Adipose tissue (tissue), 3 donors: ENCODE results near the gene AUH. TPM values are rescaled to one million over a fixed set of nuclear protein-coding genes. Genes with fewer than 3 reads are reported as not detected.

Source experiments
- H3K27ac ChIP-seq: one replicate; pipeline ENCODE4 v1.5.1; 2013; ENCODE audit warnings: low read depth, low read length
- WGBS, 3 donors: extraction: QIAGEN DNeasy Blood & Tissue Kit; methylation state at CpG; one replicate each; pipeline ENCODE4 v1.1.7; 2013; 5-methylcytosine and 5-hydroxymethylcytosine counted together
- polyA plus RNA-seq, 3 donors: library from polyadenylated mRNA; stranded (reverse); fragments of 200-250 nt; gene quantifications; one replicate each; pipeline ENCODE4 v1.2.3, GENCODE V29; 2013
- donor health status: healthy with polysubstance abuse.
- donor health status: Bipolar disorder and iron deficiency.
- donor health status: healthy.

AUH gene
- polyA plus RNA-seq, 3 donors, result 12.8 to 20.2 (median 19.5) TPM

DNA sequence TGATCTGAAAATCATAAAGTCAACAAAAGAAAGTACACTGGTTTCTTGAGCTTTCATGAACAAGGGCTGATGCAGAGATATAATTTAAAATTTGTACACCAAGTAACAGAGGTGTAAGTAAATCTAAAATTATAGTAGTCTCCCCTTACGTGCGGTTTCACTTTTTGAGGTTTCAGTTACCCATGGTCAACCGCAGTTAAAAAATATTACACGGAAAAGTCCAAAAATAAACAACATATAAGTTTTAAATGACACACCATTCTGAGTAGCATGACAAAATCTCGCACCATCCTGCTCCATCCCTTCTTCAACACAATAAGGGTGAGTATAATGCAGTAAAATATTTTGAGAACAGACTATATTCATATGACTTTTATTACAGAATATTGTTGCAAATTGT lies 54.4 kb downstream of the AUH start:
- WGBS, 3 donors, result 96 to 99% (median 96%) methylated on average over 5 of the region's 5 CpGs

DNA sequence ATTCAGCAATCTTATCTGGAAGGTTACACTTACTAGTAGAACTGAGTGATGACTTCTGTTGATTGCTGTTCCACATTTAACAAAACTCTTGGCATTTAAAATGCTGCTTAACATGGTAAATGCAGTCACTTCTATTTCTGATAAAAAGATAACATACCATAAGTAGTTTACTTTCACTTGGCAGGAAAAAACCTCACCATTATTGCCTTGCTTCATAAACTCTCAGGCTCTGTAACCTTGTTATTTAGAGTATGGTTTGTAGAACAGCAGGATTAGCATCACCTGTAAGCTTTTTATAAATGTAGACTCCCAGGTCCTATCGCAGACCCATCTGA lies 55.5 kb downstream of the AUH start:
- no peak overlapping the region for H3K27ac ChIP-seq

More for the DNA sequence above, 54.4 kb downstream of the AUH start:
- H3K27ac ChIP-seq, result no peak overlapping the region

DNA sequence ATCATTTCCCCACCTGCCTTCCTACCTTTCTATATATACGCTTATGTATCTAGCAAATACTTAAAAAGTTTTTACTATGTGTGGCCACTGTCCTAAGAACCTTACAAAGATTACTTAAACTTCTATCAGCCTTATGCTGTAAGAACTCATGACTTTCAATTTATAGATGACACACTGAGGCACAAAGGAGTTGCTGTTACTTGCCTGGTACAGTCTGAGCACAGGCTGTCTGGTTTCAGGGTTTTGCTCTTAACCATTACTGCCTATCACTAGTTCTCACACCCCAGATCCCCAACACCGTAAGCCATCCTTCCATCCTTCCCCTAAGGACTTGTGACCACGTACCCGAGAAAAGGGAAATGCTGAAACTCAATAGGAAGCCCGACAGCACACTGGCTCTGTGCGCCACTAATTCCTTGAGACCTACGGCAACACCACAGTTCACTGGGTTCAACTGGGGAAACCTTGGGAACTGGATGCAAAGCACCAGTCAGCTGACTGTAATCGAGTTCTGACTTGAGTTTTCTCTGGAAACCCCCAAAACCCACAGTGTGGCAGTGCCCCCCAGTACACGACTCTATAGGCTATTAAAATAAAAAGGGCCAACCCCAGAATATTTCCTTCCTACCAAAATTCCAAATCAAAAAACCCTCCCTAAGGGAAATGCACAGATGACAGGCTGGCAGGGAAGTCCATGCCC lies 56.0 kb downstream of the AUH start:
- WGBS, 3 donors, result 69 to 81% (median 72%) methylated on average over 9 of the region's 9 CpGs
- no peak overlapping the region for H3K27ac ChIP-seq

More for the DNA sequence above, 55.5 kb downstream of the AUH start:
- 67 to 100% (median 95%) methylated on average over 1 of the region's 1 CpG for WGBS, 3 donors

DNA sequence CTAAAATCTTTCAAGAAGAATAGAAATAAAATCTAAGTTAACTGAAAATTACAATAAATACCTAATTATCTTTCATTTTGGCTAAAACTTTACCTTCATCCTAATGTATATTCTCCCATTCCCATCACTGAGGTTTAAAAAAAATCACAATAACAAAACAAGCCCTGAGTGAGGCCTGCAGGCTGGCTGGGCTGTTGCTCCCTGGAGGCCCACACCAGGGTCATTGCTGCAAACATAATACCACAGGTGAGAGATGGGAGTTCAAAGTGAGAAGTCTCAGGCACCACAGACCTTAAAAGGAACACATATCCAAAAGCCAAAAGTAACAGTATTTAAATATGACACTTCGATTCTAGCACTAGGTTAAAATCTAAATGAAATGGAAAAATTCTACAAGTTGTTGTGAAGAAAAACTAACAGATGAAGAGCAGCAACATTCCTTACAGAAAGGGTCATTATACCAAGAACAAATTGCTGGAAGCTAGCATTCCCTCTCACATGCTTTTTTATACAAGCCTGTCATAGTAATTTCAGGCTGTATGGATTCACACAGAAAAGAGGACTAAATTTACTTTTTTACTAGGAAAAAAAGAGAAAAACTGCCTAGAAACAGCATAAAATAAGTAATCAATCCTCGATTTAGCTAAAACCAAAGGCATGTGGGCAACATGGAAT lies 57.8 kb downstream of the AUH start:
- no peak overlapping the region for H3K27ac ChIP-seq
- WGBS, 3 donors, result 85 to 91% (median 91%) methylated on average over 2 of the region's 2 CpGs

DNA sequence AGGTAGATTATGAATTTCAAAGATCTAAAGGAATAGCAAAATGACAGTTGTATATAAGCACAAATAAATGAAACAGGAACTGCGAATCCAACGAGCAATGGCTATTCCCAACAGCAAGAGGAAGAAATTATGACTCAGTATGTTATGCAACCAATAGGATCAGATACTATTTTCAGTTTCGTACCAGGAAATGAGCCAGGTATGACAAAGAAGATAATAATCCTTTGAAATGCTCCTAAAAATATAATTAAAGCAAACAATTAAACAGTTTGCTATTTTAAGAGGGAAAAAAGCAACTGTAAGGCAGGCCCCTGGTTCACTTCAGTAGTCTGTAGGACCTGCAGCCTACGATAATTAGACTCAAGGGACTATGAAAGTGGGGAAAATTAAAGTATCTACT lies 58.9 kb downstream of the AUH start:
- H3K27ac ChIP-seq, result no peak overlapping the region
- 16 to 18% (median 18%) methylated on average over 4 of the region's 4 CpGs for WGBS, 3 donors

DNA sequence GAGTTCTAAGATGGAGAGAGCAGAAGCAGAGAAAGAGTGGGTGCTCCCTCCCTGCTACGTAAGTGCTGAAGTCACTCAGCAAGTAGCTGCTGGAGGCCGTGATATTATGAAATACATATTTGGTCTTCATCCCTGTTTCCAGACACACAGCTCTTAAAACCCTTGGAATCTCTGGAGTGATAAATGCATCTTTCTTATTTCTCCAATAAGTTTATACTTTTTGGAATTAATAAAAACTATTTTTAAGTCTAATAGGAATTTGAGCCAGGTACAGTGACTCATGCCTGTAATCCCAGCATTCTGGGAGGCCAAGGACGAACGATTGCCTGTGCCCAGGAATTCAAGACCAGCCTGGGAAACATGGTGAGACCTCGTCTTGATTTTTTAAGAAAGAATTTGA lies 60.6 kb downstream of the AUH start:
- H3K27ac ChIP-seq, result no peak overlapping the region
- 32 to 67% (median 54%) methylated on average over 5 of the region's 5 CpGs for WGBS, 3 donors

DNA sequence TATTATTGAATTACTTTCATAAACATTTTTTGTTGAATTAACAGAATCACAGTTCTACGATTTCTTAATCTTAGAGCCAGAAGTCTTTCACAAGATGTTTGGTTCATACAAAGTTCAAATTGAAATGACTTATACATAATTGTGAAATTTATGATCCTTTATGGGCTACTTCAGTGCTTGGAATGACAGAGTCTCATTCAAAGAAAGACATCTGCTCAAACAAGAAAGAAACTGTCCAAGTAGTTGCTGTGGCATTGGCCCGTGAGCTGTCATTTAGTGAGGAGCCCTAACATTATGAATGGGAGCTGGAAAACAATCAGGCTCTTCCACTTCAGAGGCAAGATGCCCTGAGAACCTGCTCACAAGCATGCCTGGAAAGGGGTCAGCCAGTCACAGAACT lies 63.4 kb downstream of the AUH start:
- H3K27ac ChIP-seq, result no peak overlapping the region
- 38 to 69% (median 43%) methylated on average over 2 of the region's 2 CpGs for WGBS, 3 donors

DNA sequence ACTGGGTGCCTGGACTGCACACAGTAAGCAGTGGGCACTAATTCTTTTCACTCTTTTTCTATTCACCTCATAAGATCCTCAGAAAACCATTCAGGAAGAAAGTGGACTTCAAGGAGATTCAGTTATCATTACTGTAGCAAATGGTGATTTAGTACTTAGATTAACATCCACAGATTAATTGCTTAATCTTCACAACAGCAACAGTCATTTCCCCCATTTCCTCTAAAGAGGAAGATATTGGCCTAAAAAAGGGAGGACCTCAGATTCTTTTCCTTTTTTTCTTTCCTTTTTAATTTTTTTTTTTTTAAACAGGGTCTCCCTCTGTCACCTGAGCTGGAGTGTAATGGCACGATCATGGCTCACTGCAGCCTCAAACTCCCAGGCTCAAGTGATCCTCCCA lies 64.4 kb downstream of the AUH start:
- H3K27ac ChIP-seq, result no peak overlapping the region
- 61 to 96% (median 70%) methylated on average over 1 of the region's 1 CpG for WGBS, 3 donors

DNA sequence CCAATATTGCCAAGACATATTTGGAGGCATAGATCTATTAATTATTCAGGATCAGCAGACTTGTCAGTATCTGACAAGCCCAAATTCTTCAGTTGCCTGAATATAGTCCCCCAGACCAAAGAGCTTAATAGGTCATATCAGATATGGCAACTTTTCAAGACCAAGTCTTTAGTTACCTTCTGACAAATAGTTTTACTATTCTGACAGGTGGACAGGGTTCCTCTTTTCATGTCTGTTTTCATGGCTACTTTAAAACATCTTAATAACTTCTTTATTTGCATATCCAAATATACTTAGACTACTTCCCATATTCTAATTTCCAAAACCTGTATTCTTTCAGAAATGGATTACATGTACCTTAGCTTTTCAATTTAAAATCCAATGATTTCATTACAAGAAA lies 65.4 kb downstream of the AUH start:
- H3K27ac ChIP-seq, result no peak overlapping the region

DNA sequence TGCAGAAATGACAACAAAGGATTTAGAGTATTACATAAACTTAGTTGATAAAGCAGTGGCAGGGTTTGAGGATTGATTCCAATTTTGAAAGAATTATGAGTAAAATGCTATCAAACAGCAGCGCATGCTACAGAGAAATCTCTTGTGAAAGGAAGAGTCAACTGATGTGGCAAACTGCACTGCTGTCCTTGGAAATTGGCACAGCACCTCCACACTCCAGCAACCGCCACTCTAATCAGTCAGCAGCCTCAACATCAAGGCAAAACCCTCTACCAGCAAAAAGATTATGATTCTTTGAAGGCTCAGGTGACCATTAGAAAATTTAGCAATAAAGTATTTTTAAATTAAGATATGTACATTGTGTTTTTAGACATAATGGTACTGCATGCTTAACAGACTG lies 66.4 kb downstream of the AUH start:
- H3K27ac ChIP-seq, result no peak overlapping the region
- 88 to 97% (median 92%) methylated on average over 2 of the region's 2 CpGs for WGBS, 3 donors

DNA sequence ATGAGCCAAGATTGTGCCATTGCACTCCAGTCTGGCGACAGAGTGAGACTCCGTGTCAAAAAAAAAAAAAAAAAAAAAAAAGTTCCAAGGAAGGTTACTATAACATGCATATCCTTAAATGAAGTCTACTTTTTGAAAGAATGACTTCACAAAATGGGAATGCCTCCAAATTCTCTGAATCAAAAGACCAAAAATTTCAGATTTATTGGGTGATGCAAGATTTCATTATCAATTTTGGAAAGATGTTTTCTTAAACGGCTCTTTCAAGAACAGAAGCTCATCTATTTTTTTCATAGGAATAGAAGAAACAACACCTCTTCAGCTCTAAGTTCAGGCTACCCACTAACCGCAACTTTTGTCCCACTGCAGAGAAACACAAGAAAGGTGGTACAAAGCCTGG lies 69.9 kb downstream of the AUH start:
- no peak overlapping the region for H3K27ac ChIP-seq
- WGBS, 3 donors, result 82 to 88% (median 87%) methylated on average over 4 of the region's 4 CpGs

DNA sequence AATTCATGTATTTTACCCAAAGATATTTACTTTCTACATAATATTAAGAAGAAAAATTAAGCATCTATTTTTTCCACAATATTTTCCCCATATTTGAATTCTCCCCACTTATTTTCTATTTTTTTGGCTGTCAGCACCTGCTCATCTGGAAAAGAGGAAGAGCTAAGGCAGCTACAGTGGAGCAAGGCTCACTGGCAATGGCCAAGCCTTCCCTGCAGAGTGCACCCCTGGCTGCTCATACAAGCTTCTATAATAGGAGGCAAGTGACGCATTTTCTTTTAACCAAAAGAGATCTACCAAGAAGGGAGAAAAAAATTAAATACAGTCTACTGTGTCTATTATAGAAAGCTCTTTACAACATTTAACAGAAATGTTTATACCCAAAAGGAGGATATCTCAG lies 72.5 kb downstream of the AUH start:
- WGBS, 3 donors, result 88 to 97% (median 92%) methylated on average over 1 of the region's 1 CpG
- H3K27ac ChIP-seq, result no peak overlapping the region

DNA sequence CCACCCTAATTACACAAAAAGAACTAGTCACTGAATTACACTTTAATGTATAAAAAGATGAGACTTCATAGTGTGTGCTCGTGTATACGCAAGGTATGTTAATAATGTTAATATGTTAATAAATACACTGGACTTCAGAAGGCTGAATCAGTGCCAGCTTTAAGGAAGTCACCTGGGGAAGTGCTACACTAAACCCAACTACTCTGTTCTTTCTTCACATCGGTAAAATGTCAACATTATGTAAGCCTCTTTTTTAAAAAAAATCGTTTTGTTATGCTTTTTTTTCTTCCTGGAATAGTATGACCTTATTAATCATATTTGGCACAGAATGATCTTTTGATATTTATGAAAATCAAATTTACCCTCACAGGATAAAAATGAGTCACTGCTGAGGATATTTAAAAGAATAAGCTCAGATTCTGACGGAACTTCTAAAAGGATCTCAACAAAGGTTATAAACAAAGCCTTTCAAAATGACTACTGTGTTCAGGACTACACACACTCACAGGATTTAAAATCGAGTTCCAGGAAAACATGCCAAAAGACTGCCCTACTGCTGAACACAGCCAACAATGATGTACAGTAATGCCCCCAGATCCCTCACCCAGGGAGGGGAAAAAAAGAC lies 75.9 kb downstream of the AUH start:
- H3K27ac ChIP-seq, result no peak overlapping the region
- 19 to 53% (median 47%) methylated on average over 6 of the region's 6 CpGs for WGBS, 3 donors

DNA sequence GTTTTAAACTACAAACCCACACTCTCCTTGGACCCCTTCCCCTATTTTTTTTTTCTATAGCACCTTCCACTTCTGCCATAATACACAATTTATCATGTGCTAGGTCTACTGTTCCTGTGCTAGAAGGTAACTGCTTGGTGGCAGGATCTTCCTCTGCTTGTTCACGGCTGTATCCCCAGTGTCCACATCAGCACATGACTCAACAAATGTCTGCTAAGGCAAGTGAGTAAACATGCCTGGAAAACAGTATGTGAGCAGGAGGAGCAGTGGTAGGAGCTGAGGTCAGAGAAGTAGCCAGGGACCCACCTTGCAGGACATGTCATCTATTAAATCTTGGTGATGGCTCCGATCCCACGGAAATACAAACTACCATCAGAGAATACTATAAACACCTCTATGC lies 79.4 kb downstream of the AUH start:
- whole genome bisulfite sequencing, 3 donors, result 89 to 97% (median 93%) methylated on average over 3 of the region's 3 CpGs
- no peak overlapping the region for H3K27ac ChIP-seq

DNA sequence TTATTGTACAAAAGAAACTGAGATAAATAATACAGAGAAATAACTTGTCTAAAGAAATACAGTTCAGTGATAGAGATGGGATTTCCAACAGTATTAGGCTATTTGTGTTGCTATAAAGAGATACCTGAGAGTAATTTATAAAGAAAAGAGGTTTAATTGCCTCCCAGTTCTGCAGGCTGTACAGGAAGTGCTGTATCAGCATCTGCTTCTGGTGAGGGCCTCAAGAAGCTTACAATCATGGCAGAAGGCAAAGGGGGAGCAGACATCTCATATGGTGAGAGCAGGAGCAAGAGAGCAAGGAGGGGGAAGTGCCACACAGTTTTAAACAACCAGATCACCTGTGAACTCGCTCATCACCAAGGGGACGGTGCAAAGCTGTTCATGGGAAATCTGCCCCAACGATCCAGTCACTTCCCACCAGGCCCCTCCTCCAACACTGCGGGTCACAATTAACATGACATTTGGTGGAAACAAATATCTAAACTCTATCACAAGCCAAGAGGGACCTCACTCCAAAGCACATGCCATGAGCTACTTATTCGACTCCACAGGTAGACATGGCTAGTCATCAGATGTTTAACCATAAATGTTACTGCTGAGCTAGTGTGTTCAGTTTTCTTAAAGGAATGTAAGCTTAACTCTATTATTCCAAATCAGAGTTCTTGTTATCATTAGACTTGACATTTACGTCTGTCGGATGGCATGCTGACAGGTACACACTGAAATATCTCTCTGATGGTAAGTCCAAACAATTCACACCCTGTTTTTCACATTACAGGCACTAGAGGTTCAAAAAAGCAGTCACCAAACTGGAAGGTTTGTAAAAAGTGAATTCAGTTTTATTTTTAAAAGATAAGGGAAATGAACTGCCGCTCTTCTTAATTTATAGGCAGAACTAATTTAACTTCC lies 82.2 kb downstream of the AUH start:
- no peak overlapping the region for H3K27ac ChIP-seq
- 90 to 96% (median 95%) methylated on average over 8 of the region's 8 CpGs for WGBS, 3 donors

DNA sequence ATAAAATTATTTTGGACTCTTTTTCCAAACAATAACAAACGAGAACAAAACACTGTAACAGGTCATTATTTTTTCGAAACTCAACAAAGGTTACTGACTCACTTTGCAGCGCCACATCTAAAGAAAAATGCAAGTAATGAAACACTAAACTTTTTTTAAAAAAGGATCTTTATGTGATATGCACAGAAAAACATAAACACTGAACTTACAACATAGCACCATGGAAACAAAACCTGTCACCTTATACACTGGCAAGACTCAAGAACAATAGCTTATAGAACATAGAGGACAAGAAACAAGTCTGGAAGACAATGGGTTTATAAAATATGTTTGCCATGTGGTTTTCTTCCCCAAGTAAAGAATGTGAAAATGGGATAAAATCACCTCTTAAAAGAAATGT lies 85.2 kb downstream of the AUH start:
- H3K27ac ChIP-seq, result no peak overlapping the region
- 92 to 95% (median 92%) methylated on average over 3 of the region's 3 CpGs for WGBS, 3 donors

DNA sequence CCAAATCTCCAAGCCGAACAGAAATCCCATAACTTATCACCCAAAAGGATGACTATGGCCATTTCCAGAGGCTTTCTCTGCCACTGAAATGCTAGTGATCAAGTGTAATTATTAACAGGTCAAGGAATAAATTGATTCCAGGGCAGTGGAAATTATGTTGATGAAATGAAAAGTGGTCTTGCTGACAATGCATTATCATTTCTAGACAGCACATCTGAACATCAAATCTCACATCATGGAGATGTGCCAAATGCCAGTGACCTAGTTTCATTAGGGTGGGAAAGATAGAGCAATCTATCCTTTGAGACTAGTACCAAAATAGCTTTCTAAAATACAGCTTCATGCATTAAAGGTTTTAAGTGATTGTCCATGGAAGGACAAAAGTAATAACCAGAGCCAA lies 86.1 kb downstream of the AUH start:
- 81 to 93% (median 89%) methylated on average over 1 of the region's 1 CpG for WGBS, 3 donors
- no peak overlapping the region for H3K27ac ChIP-seq

DNA sequence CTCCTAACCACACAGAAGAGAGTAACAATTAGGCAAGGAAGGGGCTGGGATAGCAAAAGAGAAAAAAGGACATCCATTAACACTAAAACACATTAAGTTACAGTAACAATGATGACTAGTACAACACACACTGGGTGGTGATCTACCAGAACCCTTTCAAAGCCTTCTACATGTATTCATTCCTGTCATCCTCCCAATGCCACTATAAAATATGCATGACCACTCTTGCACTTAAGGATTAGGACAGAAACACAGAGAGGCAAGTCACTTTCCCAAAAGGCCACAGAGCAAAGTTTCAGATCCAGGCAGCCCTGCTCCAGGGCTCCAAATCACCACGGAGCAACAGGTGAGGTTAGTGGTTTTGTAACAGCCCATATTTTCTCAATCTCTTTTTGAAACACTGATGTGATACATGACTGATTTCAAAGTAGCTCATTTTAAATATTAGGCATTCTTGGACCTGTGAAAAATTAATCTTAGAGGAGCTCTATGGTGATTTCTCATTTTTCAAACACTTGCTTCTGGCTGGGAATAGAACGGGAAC lies 86.7 kb downstream of the AUH start:
- no peak overlapping the region for H3K27ac ChIP-seq
- WGBS, 3 donors, result 71 to 83% (median 73%) methylated on average over 2 of the region's 2 CpGs
